Measurements from ENCODE around the gene FOXA2. TPM values are rescaled to one million over a fixed set of nuclear protein-coding genes. Genes with fewer than 3 reads are reported as not detected.
A peak's percentile ranks its signal among the peaks of the same experiment; 100 is the strongest.

The FOXA2 gene
- total RNA-seq, 4 donors from 2014 or later: not detected

DNA sequence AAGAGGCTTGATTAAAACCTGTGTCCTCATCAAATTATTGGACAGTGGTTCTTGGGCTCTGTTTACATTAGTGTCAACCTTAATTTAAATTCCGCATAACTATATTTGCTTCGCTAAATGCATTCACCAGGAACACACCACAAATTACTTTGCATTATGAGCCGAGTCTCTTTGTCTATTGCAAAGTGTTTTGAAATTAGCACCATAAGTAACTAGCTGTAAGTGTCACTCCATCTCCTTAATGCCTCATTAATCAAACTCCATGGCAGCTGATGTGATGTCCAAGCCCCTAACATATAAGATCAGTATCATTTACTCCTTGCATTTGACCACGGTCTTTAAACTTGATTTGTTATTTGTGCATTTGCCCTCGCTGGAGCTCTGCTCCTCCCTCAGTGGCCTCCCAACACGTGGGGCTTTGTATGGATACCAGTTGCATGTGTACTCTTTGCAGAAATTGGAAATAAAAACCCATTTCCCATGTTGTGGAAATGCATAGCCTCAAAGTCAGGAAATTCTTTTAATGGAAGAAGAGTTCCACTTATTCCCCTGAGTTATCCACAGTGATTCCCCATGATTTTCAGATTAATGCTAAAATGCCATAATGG, 24.6 kb downstream of the FOXA2 start:
- Histone ChIP-seq H3K27ac (replicated peaks in 1 of 4) (no peak overlapping the region), H3K36me3 (no peaks in the 10 kb centered on the region), H3K4me3 (no peak overlapping the region), H3K4me1 (no peaks in the 10 kb centered on the region), H3K27me3 (peaks cover 0 to 89% (median 13%) of the 10 kb centered on the region in 4 donors), H3K9me3 (no peaks in the 10 kb centered on the region)
- peak; percentile 60 for DNase-seq (ENCODE audit: extremely low spot score)
- WGBS: 13% methylated on average over 6 of the region's 6 CpGs
- intact Hi-C loops (cut with DNase I): no loop called here
- no peak for TF ChIP-seq EP300 (IDR thresholded peaks at IDR 0.05)
- no peak for TF ChIP-seq POLR2AphosphoS5 (IDR thresholded peaks at IDR 0.05)
- no peak for TF ChIP-seq POLR2A (IDR thresholded peaks at IDR 0.05; ENCODE audit: low read depth)
- TF ChIP-seq CTCF (IDR thresholded peaks at IDR 0.05): no peak

- Histone ChIP-seq H3K9me3 (no peaks in the 10 kb centered on the region), H3K4me3 (no peak overlapping the region), H3K36me3 (no peaks in the 10 kb centered on the region), H3K27me3 (peaks cover 0 to 82% (median 8%) of the 10 kb centered on the region in 4 donors), H3K4me1 (no peaks in the 10 kb centered on the region), H3K27ac (replicated peaks in 1 of 4) (no peak overlapping the region)
- peak; percentile 70 for DNase-seq (ENCODE audit: extremely low spot score)
- intact Hi-C loops (cut with DNase I): no loop called here
- 61% methylated on average over 12 of the region's 13 CpGs for WGBS
- TF ChIP-seq POLR2A (IDR thresholded peaks at IDR 0.05; ENCODE audit: low read depth): no peak
- TF ChIP-seq CTCF (IDR thresholded peaks at IDR 0.05): no peak
Observed at GRCh38 chr20:22557403-22558276, 26.7 kb downstream of the FOXA2 start.

DNA sequence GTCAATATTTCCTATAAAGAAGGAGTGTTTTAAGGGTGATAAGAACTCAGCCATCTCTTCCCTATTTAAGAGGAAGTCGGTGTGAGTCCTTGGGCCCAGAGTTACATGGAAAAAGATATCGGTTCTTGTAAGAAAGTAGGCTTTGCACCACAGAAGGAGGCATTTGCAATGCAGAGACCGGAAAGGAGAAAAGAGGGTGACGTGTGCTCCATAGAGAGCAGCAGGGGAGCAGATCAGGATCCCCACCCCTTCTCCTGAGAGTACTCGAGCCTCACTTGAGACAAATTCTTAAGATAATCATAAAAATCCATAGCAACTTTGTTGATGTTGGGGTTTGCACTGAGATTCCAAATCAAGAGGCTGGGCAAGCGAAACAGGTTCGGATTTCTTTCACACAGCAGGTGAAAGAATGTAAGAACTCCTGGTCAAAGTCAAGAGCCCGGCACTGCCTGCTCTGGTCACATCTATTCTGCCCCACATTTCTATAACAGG, 27.8 kb downstream of the FOXA2 start:
- no peaks in the 10 kb centered on the region for H3K36me3 ChIP-seq
- 43% methylated on average over 8 of the region's 8 CpGs for WGBS
- no peaks in the 10 kb centered on the region for H3K4me1 ChIP-seq
- H3K27ac ChIP-seq (replicated peaks in 1 of 4): no peak overlapping the region
- TF ChIP-seq EP300 (IDR thresholded peaks at IDR 0.05) (no peak), CTCF (IDR thresholded peaks at IDR 0.05) (no peak), POLR2A (IDR thresholded peaks at IDR 0.05; ENCODE audit: low read depth) (no peak)
- no peak for DNase-seq (ENCODE audit: extremely low spot score)
- intact Hi-C loops (cut with DNase I): no loop called here
- no peak overlapping the region for H3K4me3 ChIP-seq
- no peaks in the 10 kb centered on the region for H3K9me3 ChIP-seq
- H3K27me3 ChIP-seq: peaks cover 0 to 76% (median 4%) of the 10 kb centered on the region in 4 donors

- Histone ChIP-seq H3K27ac (replicated peaks in 1 of 4) (no peak overlapping the region), H3K36me3 (no peaks in the 10 kb centered on the region), H3K4me1 (no peaks in the 10 kb centered on the region), H3K27me3 (peaks cover 0 to 75% (median 3%) of the 10 kb centered on the region in 4 donors), H3K4me3 (no peak overlapping the region), H3K9me3 (no peaks in the 10 kb centered on the region)
- 77% methylated on average over 5 of the region's 5 CpGs for WGBS
- no peak for DNase-seq (ENCODE audit: extremely low spot score)
- TF ChIP-seq EP300 (IDR thresholded peaks at IDR 0.05) (no peak), POLR2A (IDR thresholded peaks at IDR 0.05; ENCODE audit: low read depth) (no peak), POLR2AphosphoS5 (IDR thresholded peaks at IDR 0.05) (no peak), CTCF (IDR thresholded peaks at IDR 0.05) (no peak)
- intact Hi-C loops (cut with DNase I): no loop called here
Observed at GRCh38 chr20:22555791-22556564, 28.4 kb downstream of the FOXA2 start.

Measured in esophagus muscularis mucosa (tissue), 4 donors.